Type B pancreatic cell (in vitro differentiated cells): Measurements from ENCODE around the gene F5. TPM values are rescaled to one million over a fixed set of nuclear protein-coding genes. Genes with fewer than 3 reads are reported as not detected.

Source experiments
- DNase-seq: peaks from one replicate; pipeline ENCODE4 v3.0.0; 2021; ENCODE audit warnings: mixed read lengths; ENCODE audit not compliant: unreplicated experiment; ENCODE audit errors: extremely low spot score
- H3K27ac Mint-ChIP-seq: 2 replicates; pipeline ENCODE4 v1.8.0; 2021; ENCODE audit warnings: mild to moderate bottlenecking, mixed read lengths
- H3K27me3 Mint-ChIP-seq: 2 replicates; pipeline ENCODE4 v1.8.0; 2021; ENCODE audit warnings: mixed read lengths
- H3K36me3 Mint-ChIP-seq: 2 replicates; pipeline ENCODE4 v1.8.0; 2021; ENCODE audit warnings: mixed read lengths
- H3K4me1 Mint-ChIP-seq: one replicate; pipeline ENCODE4 v1.8.0; 2021; ENCODE audit warnings: mixed read lengths; ENCODE audit not compliant: unreplicated experiment
- H3K4me3 Mint-ChIP-seq: 2 replicates; pipeline ENCODE4 v1.8.0; 2021; ENCODE audit warnings: mild to moderate bottlenecking, mixed read lengths
- H3K9me3 Mint-ChIP-seq: 2 replicates; pipeline ENCODE4 v1.8.0; 2021; ENCODE audit warnings: mixed read lengths
- CTCF ChIP-seq: fragments of 200-600 bp; sonication (generic); conservative IDR thresholded peaks from 2 replicates; pipeline ENCODE4 v1.5.0; 2021; ENCODE audit warnings: antibody characterized with exemption, mild to moderate bottlenecking
- total RNA-seq: library from RNA; stranded (reverse); gene quantifications from 2 replicates; pipeline ENCODE4 v1.2.1, GENCODE V29; 2021; ENCODE audit warnings: low replicate concordance

F5 gene
- total RNA-seq, 1 donor from 2014 or later, result 5.5 TPM

DNA sequence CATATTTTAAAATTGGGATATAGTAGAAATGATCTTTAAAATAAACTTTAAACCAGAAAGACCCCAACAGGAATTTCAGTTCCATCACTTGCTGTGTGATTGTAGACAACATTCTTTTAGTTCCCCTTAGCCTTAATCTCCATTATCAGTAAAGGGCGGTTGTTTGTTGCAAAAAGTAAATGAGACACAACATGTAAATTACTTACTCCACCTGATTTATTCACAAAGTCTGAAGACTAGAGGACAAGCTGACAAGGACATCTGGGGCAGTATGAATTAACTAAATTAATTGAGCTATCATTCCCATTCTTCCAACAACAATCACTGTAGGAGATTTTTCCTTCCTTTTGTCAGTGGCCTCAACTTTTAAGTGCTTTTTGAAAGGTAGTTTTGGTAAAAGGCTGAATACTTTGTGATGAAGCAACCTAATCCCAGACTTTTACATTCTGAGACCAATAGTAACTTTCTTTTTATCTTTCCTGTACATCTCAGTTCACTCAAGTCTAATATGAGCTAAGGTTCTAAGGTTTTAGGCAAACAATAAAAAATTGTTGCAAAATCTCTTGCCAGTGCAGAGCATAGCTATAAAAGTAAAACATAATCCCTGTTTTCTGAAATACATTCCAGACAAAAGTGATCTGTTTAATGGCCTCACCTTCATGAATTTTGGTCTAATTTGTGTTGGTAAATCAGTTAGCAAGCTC, 106.8 kb downstream of the F5 start:
- no peak for DNase-seq
- Mint-ChIP-seq H3K4me1 (peaks cover 40% of the 10 kb centered on the region), H3K27me3 (no peaks in the 10 kb centered on the region), H3K27ac (peak overlapping the region; percentile 6), H3K36me3 (peaks cover 19% of the 10 kb centered on the region), H3K9me3 (no peaks in the 10 kb centered on the region), H3K4me3 (peak overlapping the region; percentile 8)
- TF ChIP-seq CTCF, result no peak

DNA sequence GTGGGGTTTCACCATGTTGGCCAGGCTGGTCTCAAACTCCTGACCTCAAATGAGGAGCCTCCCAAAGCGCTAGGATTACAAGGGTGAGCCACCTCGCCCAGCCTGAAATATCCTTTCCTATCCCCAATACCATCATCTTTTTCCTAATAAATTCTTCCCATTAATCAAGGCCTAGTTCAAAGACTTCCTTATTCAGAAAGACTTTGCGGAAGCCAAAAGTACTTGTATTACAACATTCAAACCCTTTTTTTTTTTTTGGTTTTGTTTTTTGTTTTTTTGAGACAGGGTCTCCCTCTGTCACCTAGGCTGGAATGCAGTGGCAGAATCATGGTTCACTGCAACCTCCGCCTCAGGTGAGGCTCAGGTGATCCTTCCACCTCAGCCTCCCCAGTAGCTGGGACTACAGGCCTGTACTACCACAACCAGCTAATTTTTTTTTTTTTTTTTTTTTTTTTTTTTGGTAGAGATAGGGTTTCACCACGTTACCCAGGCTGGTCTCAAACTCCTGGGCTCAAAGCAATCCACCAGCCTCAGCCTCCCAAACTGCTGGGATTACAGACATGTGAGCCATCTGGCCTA, 108.1 kb downstream of the F5 start:
- H3K4me3 Mint-ChIP-seq, result no peak overlapping the region
- no peaks in the 10 kb centered on the region for H3K27me3 Mint-ChIP-seq
- no peak for DNase-seq
- peaks cover 28% of the 10 kb centered on the region for H3K4me1 Mint-ChIP-seq
- H3K9me3 Mint-ChIP-seq, result no peaks in the 10 kb centered on the region
- H3K27ac Mint-ChIP-seq, result no peak overlapping the region
- H3K36me3 Mint-ChIP-seq, result peaks cover 19% of the 10 kb centered on the region
- TF ChIP-seq CTCF, result no peak

DNA sequence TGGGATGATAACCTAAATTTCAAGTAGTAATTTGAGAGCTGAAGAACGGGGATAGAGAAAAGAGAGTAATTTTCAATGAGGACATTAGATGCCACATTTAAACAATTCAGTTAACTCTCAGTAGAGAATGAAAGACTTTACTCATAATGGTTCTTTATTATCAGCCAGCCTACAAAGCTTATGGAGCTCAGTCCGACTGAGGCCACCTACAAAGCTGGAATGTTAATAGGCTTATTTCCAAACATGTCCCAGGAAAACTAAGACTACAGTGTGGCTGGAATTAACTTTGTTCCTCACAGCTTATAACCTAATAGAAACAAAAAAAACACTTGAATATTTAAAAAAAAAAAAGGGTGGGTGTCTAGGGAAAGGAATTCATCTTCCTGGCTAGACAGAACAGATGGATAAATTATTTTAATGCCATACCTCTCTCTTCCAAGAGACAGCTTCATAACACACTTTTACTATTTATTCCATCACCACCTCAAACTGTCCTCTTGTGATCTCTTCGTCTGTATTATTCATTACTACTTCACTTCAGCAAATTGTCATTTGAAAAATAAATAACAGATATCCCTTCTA, 110.4 kb downstream of the F5 start:
- Mint-ChIP-seq H3K4me3 (no peak overlapping the region), H3K27ac (no peak overlapping the region), H3K27me3 (no peaks in the 10 kb centered on the region), H3K4me1 (peaks cover 13% of the 10 kb centered on the region), H3K9me3 (no peaks in the 10 kb centered on the region), H3K36me3 (peaks cover 19% of the 10 kb centered on the region)
- no peak for DNase-seq
- no peak for TF ChIP-seq CTCF

DNA sequence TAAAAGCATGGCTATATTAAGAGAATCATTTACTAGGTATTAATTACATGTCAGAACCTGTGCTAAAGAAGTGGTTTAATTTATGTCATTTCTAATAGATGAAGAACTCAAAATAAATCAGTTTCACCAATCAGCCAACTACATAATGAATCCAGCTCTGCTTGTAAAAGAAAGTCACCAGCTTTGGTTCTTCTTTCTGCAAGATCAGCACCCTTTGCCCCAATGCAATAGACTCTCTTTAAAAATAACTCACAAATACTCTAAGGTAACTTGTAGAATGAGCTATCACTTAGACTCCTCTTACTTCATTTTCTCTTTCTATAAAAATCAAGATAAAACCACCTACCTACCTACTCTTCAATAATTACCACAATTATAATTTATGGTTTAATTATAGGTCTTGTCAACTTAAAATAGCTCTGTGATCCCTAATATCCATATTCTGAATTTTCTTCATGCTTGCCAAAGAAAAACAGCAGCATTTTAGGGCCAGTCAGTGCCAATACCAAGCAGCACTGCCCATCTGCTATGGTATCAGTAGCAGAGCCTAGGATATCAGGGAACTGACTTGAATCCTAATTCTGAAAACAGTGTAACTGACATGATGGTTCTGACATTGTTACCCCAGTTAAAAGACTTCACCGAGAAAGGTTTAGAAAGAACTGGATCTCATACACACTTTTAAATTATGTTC, 111.8 kb downstream of the F5 start:
- Mint-ChIP-seq H3K4me3 (no peak overlapping the region), H3K4me1 (peaks cover 7% of the 10 kb centered on the region), H3K9me3 (no peaks in the 10 kb centered on the region), H3K27ac (no peak overlapping the region), H3K27me3 (no peaks in the 10 kb centered on the region), H3K36me3 (peaks cover 22% of the 10 kb centered on the region)
- DNase-seq, result no peak
- TF ChIP-seq CTCF, result no peak

DNA sequence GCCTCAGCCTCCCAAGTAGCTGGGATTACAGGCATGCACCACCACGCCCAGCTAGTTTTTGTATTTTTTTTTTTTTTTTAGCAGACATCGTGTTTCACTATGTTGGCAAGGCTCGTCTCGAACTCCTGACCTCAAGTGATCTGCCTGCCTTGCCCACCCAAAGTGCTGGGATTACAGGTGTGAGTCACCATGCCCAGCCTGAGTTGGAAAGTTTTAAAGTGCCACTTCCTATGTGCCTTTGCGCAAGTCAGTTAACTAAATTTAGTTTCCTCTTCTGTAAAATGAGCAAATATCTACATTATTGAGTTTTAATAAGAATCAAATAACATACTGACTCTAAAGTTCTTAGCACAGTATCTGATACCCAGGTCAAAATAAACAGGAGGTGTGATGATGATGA, 112.9 kb downstream of the F5 start:
- H3K36me3 Mint-ChIP-seq, result peaks cover 32% of the 10 kb centered on the region
- H3K27me3 Mint-ChIP-seq, result no peaks in the 10 kb centered on the region
- no peak overlapping the region for H3K27ac Mint-ChIP-seq
- H3K4me3 Mint-ChIP-seq, result no peak overlapping the region
- no peak for DNase-seq
- peaks cover 4% of the 10 kb centered on the region for H3K4me1 Mint-ChIP-seq
- TF ChIP-seq CTCF, result no peak
- no peaks in the 10 kb centered on the region for H3K9me3 Mint-ChIP-seq
